Body of pancreas (tissue), 4 donors: Measurements from ENCODE around the gene SLC25A52.

Experiments used
- POLR2A ChIP-seq, 3 donors: fragments of 450-650 bp; IDR thresholded peaks; one replicate each; pipeline ENCODE4 v1.6.1; 2016; ENCODE audit warnings: antibody characterized with exemption in 3 of 3, mild to moderate bottlenecking in 2 of 3
- TF ChIP-seq, protein P1 (sequence below), 7 experiments: fragments of 450-650 bp in 4 of 7; fragments of 200-600 bp in 3 of 7; sonication (generic) in 3 of 7; IDR thresholded peaks; one replicate each; pipeline ENCODE4 v1.5.1; 2016 to 2019; ENCODE audit warnings: antibody characterized with exemption in 7 of 7

- TF ChIP-seq, protein P1, sequence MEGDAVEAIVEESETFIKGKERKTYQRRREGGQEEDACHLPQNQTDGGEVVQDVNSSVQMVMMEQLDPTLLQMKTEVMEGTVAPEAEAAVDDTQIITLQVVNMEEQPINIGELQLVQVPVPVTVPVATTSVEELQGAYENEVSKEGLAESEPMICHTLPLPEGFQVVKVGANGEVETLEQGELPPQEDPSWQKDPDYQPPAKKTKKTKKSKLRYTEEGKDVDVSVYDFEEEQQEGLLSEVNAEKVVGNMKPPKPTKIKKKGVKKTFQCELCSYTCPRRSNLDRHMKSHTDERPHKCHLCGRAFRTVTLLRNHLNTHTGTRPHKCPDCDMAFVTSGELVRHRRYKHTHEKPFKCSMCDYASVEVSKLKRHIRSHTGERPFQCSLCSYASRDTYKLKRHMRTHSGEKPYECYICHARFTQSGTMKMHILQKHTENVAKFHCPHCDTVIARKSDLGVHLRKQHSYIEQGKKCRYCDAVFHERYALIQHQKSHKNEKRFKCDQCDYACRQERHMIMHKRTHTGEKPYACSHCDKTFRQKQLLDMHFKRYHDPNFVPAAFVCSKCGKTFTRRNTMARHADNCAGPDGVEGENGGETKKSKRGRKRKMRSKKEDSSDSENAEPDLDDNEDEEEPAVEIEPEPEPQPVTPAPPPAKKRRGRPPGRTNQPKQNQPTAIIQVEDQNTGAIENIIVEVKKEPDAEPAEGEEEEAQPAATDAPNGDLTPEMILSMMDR (IDR thresholded peaks at IDR 0.05): no peak
- no peak for TF ChIP-seq POLR2A (IDR thresholded peaks at IDR 0.05)
Measured at GRCh38 chr18:31791817-31792579, 31.3 kb upstream of the SLC25A52 start.
